Prostate gland (tissue), 2 donors: ENCODE measurements around the gene BMP6.

Experiments used
- POLR2A ChIP-seq: fragments of 450-650 bp; IDR thresholded peaks from one replicate; pipeline ENCODE4 v1.6.1; 2016; ENCODE audit warnings: antibody characterized with exemption, mild to moderate bottlenecking
- POLR2AphosphoS5 ChIP-seq: sonication (generic); formaldehyde crosslinking; IDR thresholded peaks from one replicate; pipeline ENCODE4 v1.6.1; 2017; ENCODE audit warnings: antibody characterized with exemption
- TF ChIP-seq, protein P1 (sequence below), 4 experiments: fragments of 200-600 bp in 2 of 4; fragments of 450-650 bp in 2 of 4; sonication (generic) in 2 of 4; IDR thresholded peaks; 1 replicate in 3 of 4; 2 replicates in 1 of 4; pipeline ENCODE4 v1.5.1; 2016 to 2019; ENCODE audit warnings: antibody characterized with exemption in 4 of 4, mild to moderate bottlenecking in 2 of 4, moderate library complexity in 2 of 4

DNA sequence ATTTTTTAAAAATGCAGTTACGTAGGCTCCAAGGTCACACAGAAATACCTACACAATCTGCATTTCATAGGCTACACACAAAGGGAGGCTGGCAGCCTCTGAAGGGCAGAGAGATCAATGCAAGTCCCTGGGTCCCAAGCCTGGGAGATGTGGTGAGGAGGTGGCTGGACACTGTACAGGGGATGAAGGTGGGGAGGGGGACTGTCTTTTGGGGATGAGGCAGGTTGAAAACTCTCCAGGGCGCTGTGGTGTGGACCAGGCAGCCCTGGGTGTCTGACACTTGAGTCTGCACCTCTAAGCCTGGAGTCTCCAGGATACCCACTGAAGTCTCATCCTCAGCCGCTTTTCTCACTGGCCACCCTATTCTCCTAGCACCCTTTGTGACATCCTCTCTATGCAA, 160.2 kb downstream of the BMP6 start:
- TF ChIP-seq, protein P1, sequence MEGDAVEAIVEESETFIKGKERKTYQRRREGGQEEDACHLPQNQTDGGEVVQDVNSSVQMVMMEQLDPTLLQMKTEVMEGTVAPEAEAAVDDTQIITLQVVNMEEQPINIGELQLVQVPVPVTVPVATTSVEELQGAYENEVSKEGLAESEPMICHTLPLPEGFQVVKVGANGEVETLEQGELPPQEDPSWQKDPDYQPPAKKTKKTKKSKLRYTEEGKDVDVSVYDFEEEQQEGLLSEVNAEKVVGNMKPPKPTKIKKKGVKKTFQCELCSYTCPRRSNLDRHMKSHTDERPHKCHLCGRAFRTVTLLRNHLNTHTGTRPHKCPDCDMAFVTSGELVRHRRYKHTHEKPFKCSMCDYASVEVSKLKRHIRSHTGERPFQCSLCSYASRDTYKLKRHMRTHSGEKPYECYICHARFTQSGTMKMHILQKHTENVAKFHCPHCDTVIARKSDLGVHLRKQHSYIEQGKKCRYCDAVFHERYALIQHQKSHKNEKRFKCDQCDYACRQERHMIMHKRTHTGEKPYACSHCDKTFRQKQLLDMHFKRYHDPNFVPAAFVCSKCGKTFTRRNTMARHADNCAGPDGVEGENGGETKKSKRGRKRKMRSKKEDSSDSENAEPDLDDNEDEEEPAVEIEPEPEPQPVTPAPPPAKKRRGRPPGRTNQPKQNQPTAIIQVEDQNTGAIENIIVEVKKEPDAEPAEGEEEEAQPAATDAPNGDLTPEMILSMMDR (IDR thresholded peaks at IDR 0.05), result no peak
- TF ChIP-seq POLR2AphosphoS5, result no peak
- no peak for TF ChIP-seq POLR2A
